BLaER1 (cell line): Measurements from ENCODE around the gene PGM2.
A peak's percentile ranks its signal among the peaks of the same experiment; 100 is the strongest.
"Not testable (repeated sequence)": the region's sequence is repeated elsewhere in the genome, so short reads cannot be mapped to it uniquely, and the experiment has no call there.

ENCODE experiments used
- H3K27ac ChIP-seq: shearing (Covaris generic); formaldehyde crosslinking; 2 replicates; pipeline ENCODE4 v1.8.1; 2022
- H3K27me3 ChIP-seq: shearing (Covaris generic); formaldehyde crosslinking; 2 replicates; pipeline ENCODE4 v1.8.1; 2022
- H3K36me3 ChIP-seq: shearing (Covaris generic); formaldehyde crosslinking; 2 replicates; pipeline ENCODE4 v1.8.1; 2022
- H3K4me1 ChIP-seq: shearing (Covaris generic); formaldehyde crosslinking; 2 replicates; pipeline ENCODE4 v1.8.1; 2022
- H3K4me2 ChIP-seq: shearing (Covaris generic); formaldehyde crosslinking; 2 replicates; pipeline ENCODE4 v1.8.1; 2022
- H3K4me3 ChIP-seq: shearing (Covaris generic); formaldehyde crosslinking; 2 replicates; pipeline ENCODE4 v1.8.1; 2022
- H3K9ac ChIP-seq: shearing (Covaris generic); formaldehyde crosslinking; 2 replicates; pipeline ENCODE4 v1.8.1; 2022
- H3K9me3 ChIP-seq: shearing (Covaris generic); formaldehyde crosslinking; 2 replicates; pipeline ENCODE4 v1.8.1; 2022
- H4K20me1 ChIP-seq: shearing (Covaris generic); formaldehyde crosslinking; 2 replicates; pipeline ENCODE4 v1.8.1; 2022
- Cebpa-rat ChIP-seq: shearing (Covaris generic); IDR thresholded peaks from 2 replicates; pipeline ENCODE4 v1.8.1; 2022

The PGM2 gene

DNA sequence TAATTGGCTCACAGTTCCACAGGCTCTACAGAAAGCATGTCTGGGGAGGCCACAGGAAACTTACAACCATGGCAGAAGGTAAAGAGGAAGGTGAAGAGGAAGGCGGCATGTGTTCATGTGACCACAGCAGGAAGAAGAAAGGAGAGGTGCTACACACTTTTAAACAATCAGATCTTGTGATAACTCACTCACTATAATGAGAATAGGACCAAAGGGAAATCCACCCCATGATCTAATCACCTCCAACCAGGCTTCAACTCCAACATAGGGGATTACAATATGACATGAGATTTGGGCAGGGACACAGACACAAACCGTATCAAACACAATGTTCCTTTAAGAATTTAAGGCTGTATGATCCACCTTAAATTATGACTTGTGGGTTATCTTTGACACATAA lies 10.5 kb upstream of the PGM2 start:
- peak overlapping the region; percentile 2; the same call in 1 of the 2 replicates for H3K4me2 ChIP-seq
- peaks cover 8% of the 10 kb centered on the region for H3K4me1 ChIP-seq
- H3K27me3 ChIP-seq, result no peaks in the 10 kb centered on the region
- TF ChIP-seq Cebpa-rat, result no peak
- H3K27ac ChIP-seq, result no peak overlapping the region
- no peak overlapping the region for H3K9ac ChIP-seq
- no peaks in the 10 kb centered on the region for H3K36me3 ChIP-seq
- H4K20me1 ChIP-seq, result no peaks in the 10 kb centered on the region
- no peak overlapping the region for H3K4me3 ChIP-seq
- peaks cover 12% of the 10 kb centered on the region; the same call in 1 of the 2 replicates for H3K9me3 ChIP-seq

DNA sequence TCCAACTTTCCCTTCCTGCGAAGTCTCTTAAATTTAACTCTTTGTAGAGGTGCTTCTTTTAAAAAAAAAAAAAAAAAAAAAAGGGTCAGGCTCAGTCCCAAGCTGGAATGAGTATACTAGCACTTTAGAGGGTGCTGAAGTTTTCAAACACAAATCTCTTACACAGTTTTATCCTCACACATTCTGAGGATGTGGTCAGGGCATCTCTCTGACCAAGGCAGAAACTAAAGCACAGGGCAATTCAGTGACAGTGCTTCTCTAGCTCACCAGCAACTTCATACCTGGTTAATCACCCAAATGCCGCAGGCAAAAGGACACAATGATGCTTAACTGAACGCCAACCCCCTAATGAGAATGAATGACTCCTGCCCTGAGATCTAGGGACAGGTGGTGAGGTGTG lies 9.8 kb upstream of the PGM2 start:
- Histone ChIP-seq H3K27me3 (no peaks in the 10 kb centered on the region), H3K4me3 (no peak overlapping the region), H3K9ac (no peak overlapping the region), H3K4me1 (peaks cover 8% of the 10 kb centered on the region), H3K9me3 (peaks cover 12% of the 10 kb centered on the region; the same call in 1 of the 2 replicates), H3K27ac (no peak overlapping the region), H4K20me1 (no peaks in the 10 kb centered on the region), H3K4me2 (no peak overlapping the region), H3K36me3 (no peaks in the 10 kb centered on the region)
- TF ChIP-seq Cebpa-rat, result no peak

DNA sequence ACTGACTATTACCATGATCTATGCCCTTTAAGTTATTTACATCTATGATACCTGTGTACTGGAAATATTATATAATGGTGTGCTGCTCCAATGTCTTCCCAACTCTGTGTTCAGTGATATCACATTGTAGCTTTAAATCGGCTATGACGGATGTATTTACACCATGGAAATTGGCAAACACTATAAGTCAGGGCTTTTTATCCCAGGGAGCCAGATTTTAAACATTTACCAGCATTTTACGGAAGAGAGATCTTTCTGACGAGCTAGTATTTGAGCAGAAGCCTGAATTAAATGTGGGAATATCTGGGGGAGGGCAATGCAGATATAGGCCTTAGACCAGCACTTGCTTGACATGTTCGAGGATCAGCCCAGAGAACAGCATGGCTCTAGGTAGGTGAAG lies 7.7 kb upstream of the PGM2 start:
- peaks cover 8% of the 10 kb centered on the region for H3K4me1 ChIP-seq
- no peak overlapping the region for H3K4me2 ChIP-seq
- H3K27me3 ChIP-seq, result no peaks in the 10 kb centered on the region
- H3K9me3 ChIP-seq, result peaks cover 12% of the 10 kb centered on the region; the same call in 1 of the 2 replicates
- H3K9ac ChIP-seq, result no peak overlapping the region
- H3K4me3 ChIP-seq, result no peak overlapping the region
- no peaks in the 10 kb centered on the region for H4K20me1 ChIP-seq
- H3K27ac ChIP-seq, result no peak overlapping the region
- no peak for TF ChIP-seq Cebpa-rat
- H3K36me3 ChIP-seq, result no peaks in the 10 kb centered on the region

DNA sequence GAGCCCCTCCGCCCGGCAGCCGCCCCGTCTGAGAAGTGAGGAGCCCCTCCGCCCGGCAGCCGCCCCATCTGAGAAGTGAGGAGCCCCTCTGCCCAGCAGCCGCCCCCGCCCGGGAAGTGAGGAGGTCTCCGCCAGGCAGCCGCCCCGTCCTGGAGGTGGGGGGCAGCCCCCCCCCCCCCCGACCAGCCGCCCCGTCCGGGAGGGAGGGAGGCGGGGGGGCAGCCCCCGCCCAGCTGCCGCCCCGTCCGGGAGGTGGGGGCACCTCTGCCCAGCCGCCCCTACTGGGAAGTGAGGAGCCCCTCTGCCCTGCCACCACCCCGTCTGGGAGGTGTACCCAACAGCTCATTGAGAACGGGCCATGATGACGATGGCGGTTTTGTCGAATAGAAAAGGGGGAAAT lies 6.0 kb upstream of the PGM2 start:
- not testable (repeated sequence) for H3K27ac ChIP-seq, H3K4me3 ChIP-seq, H3K9ac ChIP-seq, H4K20me1 ChIP-seq, H3K9me3 ChIP-seq, H3K27me3 ChIP-seq, H3K4me2 ChIP-seq, H3K36me3 ChIP-seq
- peaks cover 17% of the 10 kb centered on the region for H3K4me1 ChIP-seq

DNA sequence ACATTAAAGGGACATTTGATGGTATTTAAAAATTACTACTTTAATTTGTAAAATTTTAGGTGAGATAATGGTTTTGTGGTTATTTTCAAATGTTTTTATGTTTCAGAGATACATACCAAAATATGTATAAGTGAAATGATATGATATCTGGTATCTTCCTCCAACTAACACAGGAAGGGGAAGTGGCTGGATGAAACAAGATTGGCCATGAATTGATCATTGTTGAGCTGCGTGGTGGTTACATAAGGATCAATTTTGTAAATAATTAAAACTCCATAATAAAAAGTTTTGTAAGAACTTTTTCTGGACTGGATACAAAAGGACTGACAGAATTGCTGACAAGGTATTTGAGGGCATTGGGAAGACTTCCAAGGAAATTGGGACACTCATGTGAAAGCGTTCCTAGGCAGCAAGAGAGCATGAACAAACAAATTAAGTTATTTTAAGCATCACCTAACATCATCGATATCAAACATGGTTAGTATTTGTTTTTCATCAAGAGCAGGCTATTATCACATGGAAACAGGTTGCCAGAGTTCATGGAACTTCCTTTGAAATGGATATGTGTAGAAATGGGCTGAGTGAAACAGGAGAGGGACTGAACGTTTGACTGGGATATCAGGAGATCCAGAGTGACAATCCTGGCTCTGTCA lies 4.4 kb upstream of the PGM2 start:
- H3K27me3 ChIP-seq, result no peaks in the 10 kb centered on the region
- H3K9me3 ChIP-seq, result peaks cover 9% of the 10 kb centered on the region; the same call in 1 of the 2 replicates
- no peak overlapping the region for H3K4me3 ChIP-seq
- H3K36me3 ChIP-seq, result no peaks in the 10 kb centered on the region
- no peak overlapping the region for H3K9ac ChIP-seq
- peaks cover 10% of the 10 kb centered on the region; the same call in 1 of the 2 replicates for H3K4me1 ChIP-seq
- no peak for TF ChIP-seq Cebpa-rat
- H3K27ac ChIP-seq, result no peak overlapping the region
- no peaks in the 10 kb centered on the region for H4K20me1 ChIP-seq
- no peak overlapping the region for H3K4me2 ChIP-seq

DNA sequence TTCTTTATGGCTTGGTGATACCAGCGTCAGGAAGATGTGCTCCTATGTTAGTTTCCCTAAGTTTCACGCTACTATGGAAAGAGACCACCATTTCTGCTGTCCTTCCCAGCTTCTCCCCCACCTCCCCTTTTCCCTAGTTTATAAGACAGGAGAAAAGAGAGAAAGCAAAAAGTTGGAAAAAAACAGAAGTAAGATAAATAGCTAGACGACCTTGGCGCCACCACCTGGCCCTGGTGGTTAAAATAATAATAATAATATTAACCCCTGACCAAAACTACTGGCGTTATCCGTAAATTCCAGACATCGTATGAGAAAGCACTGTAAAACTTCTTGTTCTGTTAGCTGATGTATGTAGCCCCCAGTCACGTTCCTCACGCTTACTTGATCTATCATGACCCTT lies 985 bp upstream of the PGM2 start:
- Histone ChIP-seq H3K4me1 (peaks cover 32% of the 10 kb centered on the region), H3K4me3 (peak overlapping the region; percentile 90), H3K9ac (peak overlapping the region; percentile 83), H3K4me2 (peak overlapping the region; percentile 88), H3K27ac (peak overlapping the region; percentile 62), H4K20me1 (peaks cover 12% of the 10 kb centered on the region)
- H3K9me3 ChIP-seq, H3K36me3 ChIP-seq, H3K27me3 ChIP-seq: not testable (repeated sequence)

DNA sequence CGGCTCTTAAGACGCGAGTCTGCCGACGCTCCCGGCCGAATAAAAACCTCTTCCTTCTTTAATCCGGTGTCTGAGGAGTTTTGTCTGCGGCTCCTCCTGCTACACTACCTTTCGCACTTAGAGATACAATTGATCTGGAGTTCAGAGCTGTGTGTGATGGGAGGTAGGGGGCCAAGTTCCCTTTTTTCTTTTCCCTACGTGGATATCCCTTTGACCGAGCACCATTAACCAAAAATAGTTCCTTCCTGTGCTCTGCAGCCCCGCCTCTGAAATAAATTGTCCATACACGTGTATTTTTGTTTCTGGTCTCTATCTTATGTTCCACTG lies 555 bp upstream of the PGM2 start:
- Histone ChIP-seq H3K4me1 (peaks cover 32% of the 10 kb centered on the region), H3K27ac (peak overlapping the region; percentile 62), H4K20me1 (peaks cover 12% of the 10 kb centered on the region), H3K9me3 (no peaks in the 10 kb centered on the region), H3K9ac (peak overlapping the region; percentile 83), H3K36me3 (peaks cover 12% of the 10 kb centered on the region), H3K4me2 (peak overlapping the region; percentile 88), H3K27me3 (no peaks in the 10 kb centered on the region), H3K4me3 (peak overlapping the region; percentile 90)
- TF ChIP-seq Cebpa-rat, result no peak

DNA sequence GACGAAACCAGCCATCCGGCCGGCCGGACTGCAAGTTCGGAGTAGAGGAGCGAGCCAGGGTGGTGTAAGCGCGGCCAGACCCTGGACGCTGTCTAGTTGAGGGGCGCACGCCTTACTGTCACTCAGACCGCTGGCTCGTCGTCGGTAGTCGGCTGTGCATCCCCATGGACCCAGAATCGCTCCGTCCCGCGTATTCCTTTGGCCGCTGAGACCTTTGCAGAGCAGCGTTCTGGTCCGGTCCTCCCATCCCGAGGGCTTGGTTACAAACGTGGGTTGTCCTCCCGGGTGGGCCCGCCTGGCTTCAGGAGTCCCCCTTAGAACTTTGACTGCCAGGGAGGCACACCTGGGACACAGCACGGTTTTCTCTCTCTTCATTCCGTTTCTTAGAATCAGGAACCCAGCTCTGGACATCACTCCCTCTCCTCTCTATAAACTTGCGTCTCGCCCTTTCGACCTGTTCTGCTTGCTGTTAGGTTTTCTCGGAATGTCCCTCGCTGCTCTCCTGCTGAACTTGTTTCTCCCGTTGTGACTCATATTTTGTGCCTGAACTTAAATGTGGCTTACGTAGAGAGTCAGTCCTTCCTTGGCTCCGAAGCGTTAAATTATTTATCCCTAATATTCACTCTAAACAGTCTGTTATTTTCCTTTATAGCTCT lies 672 bp downstream of the PGM2 start:
- H3K9ac ChIP-seq, result peak overlapping the region; percentile 83
- H3K36me3 ChIP-seq, result peaks cover 24% of the 10 kb centered on the region
- peaks cover 12% of the 10 kb centered on the region for H4K20me1 ChIP-seq
- no peak for TF ChIP-seq Cebpa-rat
- H3K4me2 ChIP-seq, result peak overlapping the region; percentile 88
- H3K27ac ChIP-seq, result peak overlapping the region; percentile 84
- H3K27me3 ChIP-seq, result no peaks in the 10 kb centered on the region
- peak overlapping the region; percentile 90 for H3K4me3 ChIP-seq
- no peaks in the 10 kb centered on the region for H3K9me3 ChIP-seq
- peaks cover 32% of the 10 kb centered on the region for H3K4me1 ChIP-seq

DNA sequence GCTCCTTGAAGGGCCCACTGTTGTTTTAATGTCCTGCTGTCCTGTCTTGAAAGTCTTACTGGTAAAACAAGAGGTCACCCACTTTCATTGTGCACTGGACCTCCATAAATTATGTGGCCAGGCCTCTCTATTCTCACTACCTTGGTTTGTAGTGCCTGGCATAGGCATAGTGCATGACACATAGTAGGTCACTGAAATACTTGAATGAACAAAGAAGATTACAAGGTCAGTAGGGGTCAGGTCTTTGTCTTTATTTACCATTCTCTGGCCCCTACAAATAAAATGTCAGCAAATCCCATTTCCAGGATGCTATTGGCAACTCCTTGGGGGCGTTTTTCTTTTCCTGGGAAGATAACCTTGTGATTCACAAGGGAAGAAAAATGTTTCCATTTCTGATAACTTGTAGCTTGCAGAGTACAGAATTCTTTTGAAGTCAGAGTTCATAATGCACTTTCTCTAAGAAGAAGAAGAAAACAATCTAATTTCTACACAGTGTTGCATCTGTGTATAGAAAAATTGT lies 1.4 kb downstream of the PGM2 start:
- H3K27me3 ChIP-seq, result no peaks in the 10 kb centered on the region
- H3K4me2 ChIP-seq, result peak overlapping the region; percentile 88
- H3K9ac ChIP-seq, result peak overlapping the region; percentile 83; the same call in 1 of the 2 replicates
- H3K27ac ChIP-seq, result no peak overlapping the region
- H3K4me1 ChIP-seq, result peaks cover 32% of the 10 kb centered on the region
- H3K36me3 ChIP-seq, result peaks cover 31% of the 10 kb centered on the region
- peaks cover 12% of the 10 kb centered on the region for H4K20me1 ChIP-seq
- H3K4me3 ChIP-seq, result peak overlapping the region; percentile 90
- no peaks in the 10 kb centered on the region for H3K9me3 ChIP-seq
- TF ChIP-seq Cebpa-rat, result no peak

DNA sequence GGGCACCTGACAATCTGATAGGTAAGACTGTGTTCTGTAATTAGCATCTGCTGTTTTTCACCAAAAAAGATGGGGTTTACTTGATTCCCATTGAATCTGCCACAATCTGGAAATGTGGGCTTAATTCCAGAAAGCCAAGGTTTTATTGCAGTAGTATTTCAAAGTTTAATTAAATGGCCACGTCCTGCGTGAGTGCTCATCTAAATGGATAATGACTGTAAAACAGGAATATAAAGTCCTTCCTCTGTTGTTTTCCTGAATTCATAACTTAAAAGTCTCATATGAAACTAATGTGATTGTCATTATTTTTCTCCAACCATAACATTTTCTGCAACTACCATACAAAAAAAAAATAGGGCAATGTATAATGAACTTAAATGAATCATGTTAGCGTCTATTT lies 2.4 kb downstream of the PGM2 start:
- no peak overlapping the region for H3K9ac ChIP-seq
- H3K36me3 ChIP-seq, result peaks cover 41% of the 10 kb centered on the region
- H3K4me1 ChIP-seq, result peaks cover 32% of the 10 kb centered on the region
- no peaks in the 10 kb centered on the region for H3K9me3 ChIP-seq
- H3K27ac ChIP-seq, result no peak overlapping the region
- peaks cover 12% of the 10 kb centered on the region for H4K20me1 ChIP-seq
- H3K27me3 ChIP-seq, result no peaks in the 10 kb centered on the region
- no peak for TF ChIP-seq Cebpa-rat
- H3K4me2 ChIP-seq, result peak overlapping the region; percentile 88
- H3K4me3 ChIP-seq, result no peak overlapping the region
